ENCODE measurements around the gene ABCB1.

GRCh38 chr7:87608431-87608830, 7.7 kb upstream of the ABCB1 start:
- TF ChIP-seq CTCF (IDR thresholded peaks at IDR 0.05) (no peak), ZFX (IDR thresholded peaks at IDR 0.05; ENCODE audit: borderline replicate concordance) (no peak)

Measured in 22Rv1 (cell line).